ENCODE results near the gene OR2AE1. TPM values are rescaled to one million over a fixed set of nuclear protein-coding genes. Genes with fewer than 3 reads are reported as not detected.
A peak's percentile ranks its signal among the peaks of the same experiment; 100 is the strongest.

The OR2AE1 gene
- total and polyA plus RNA-seq, 2 of the 13 experiments (the other 11 are each of a cell fraction or from before 2014, with no cell fraction given), result not detected

- POLR2A ChIA-PET, result interaction anchor here (0.7 to 6.2 kb wide), 21 partner anchors 9 to 368 kb away, joined by 3 to 50 read pairs (median 5); partner anchors contain the start of genes AP4M1, AZGP1, FAM200A and GJC3
- Histone ChIP-seq H3K27ac (ENCODE audit: extremely low read length, insufficient read depth, low read length) (peak overlapping the region; percentile 90), H3K4me2 (ENCODE audit: low read depth, low read length) (peak overlapping the region; percentile 95), H3K79me2 (ENCODE audit: insufficient read depth, low read length) (peaks cover 33% of the 10 kb centered on the region), H2AFZ (ENCODE audit: low read length) (no peak overlapping the region), H3K4me3 (replicated peaks in 1 of 3; ENCODE audit: insufficient read depth in 1 of 3, low read depth in 2 of 3, low read length in 3 of 3) (peak overlapping the region; percentile 82 to 90 (median 86)), H3K9me3 (ENCODE audit: low read length) (no peaks in the 10 kb centered on the region), H3K9ac (ENCODE audit: insufficient read depth, low read depth, low read length) (peak overlapping the region; percentile 94), H3K27me3 (ENCODE audit: control insufficient read depth in 1 of 2, insufficient read depth in 2 of 2, low read length in 2 of 2) (no peaks in the 10 kb centered on the region; a peak in 1 of 5 replicates), H4K20me1 (ENCODE audit: insufficient read depth, low read length) (no peaks in the 10 kb centered on the region), H3K4me1 (ENCODE audit: insufficient read depth, low read length) (peaks cover 35% of the 10 kb centered on the region), H3K36me3 (replicated peaks in 1 of 2; ENCODE audit: control insufficient read depth in 1 of 2, insufficient read depth in 2 of 2, low read length in 2 of 2) (peaks cover 6 to 20% of the 10 kb centered on the region in 2 experiments)
- intact Hi-C loops (cut with micrococcal nuclease; ENCODE audit: unreplicated experiment) (no loop called here), in situ Hi-C loops (cut with HindIII; ENCODE audit: extremely low pct_ligation_motif_present, low pct_unique_long_range_greater_than_20kb) (no loop called here)
- CTCF ChIA-PET (ENCODE audit: low intra/inter-chr PET ratio, low total read pairs), result no interaction called here
- ATAC-seq (no peak), DNase-seq (ENCODE audit: low spot score) (no peak), FAIRE-seq (no peak)
- no TSS peak for BruUV-seq (replicated peaks)
- 77% methylated on average over 3 of the region's 3 CpGs for WGBS (ENCODE audit: low lambda C conversion rate)
- TF ChIP-seq PBX2 (CRISPR knock-in tag; IDR thresholded peaks at IDR 0.05) (no peak), RARA (CRISPR knock-in tag; IDR thresholded peaks at IDR 0.05) (no peak), AHDC1 (CRISPR knock-in tag; IDR thresholded peaks at IDR 0.05; ENCODE audit: borderline replicate concordance) (0 out of 2 replicates have a peak, but pooled peaks have one; percentile 18), SRF (IDR thresholded peaks at IDR 0.05; ENCODE audit: low read depth, low read length) (peak; percentile 75; the same call in 1 of the 2 replicates), HNF4A (CRISPR knock-in tag; IDR thresholded peaks at IDR 0.05) (no peak), REST (IDR thresholded peaks at IDR 0.05; ENCODE audit: borderline replicate concordance in 1 of 2, low read depth in 1 of 2, low read length in 2 of 2) (peak in 1 of 2 experiments; percentile 84; a peak in 2 of 4 replicates), ATF5 (CRISPR knock-in tag; IDR thresholded peaks at IDR 0.05; ENCODE audit: low read depth) (0 out of 2 replicates have a peak, but pooled peaks have one; percentile 0), ZNF549 (CRISPR knock-in tag; IDR thresholded peaks at IDR 0.05) (peak; percentile 97), MIER2 (CRISPR knock-in tag; IDR thresholded peaks at IDR 0.05) (peak; percentile 20; the same call in 1 of the 2 replicates)
Observed at GRCh38 chr7:99920149-99920548, 43.3 kb upstream of the OR2AE1 start.
